ENCODE measurements around the gene KCNK15.

The KCNK15 gene

DNA sequence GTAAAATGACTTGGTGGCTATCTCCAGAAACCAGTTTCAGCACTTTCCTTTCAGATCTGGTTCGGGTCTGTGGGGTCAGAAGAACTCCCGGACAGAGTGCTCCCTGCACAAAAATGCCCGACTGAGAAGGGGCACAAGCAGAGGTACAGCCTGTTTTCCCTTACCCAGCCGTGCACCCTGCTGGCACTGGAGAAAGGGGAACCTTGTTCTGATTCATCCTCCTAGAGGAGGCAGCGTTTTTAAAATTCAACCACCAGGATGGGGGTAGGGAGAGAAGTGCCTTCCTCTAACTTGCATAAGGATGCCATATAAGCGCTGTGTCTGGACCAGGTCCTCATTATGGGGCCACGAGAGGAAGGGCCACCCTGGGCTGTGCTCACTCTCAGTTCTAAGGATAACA, 47.1 kb downstream of the KCNK15 start:
- no peak for DNase-seq

DNA sequence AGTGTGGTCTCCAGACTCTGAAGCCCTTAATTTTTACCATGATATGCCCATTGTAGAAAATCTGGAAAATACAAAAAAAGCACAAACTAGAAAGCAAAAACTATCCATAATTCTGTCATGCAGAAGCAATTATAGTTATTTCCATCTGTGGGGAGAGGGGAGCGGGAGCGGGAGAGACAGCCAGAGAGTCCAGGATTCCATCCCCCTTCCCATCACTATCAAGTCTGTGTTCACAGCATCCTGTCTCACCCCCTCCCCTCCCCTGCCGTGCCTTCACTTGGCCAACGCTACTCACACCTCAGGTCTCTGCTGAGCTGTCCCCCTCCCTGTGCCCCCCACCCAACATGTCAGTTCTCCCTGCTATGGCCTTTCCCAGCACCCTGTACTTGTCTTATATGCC, 50.2 kb downstream of the KCNK15 start:
- DNase-seq: no peak

DNA sequence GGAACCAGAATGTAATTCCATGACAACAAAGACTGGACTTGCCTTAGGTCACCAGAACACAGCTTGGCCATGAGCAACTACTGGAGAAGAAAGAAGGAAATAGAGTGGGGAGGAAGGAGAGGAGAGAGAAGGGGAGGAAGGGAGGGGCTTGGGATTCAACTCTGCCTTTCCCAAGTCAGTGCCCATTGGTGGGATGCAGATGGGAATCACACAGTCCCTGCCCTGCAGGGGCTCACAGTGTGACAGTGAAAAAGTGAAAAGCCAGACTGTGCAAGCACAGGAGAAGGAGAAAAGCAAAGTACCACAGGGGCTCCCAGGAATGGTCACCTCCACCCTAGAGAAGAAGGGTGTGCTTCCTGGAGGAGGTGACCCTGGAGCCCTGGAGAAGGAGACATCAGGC, 50.6 kb downstream of the KCNK15 start:
- no peak for DNase-seq

DNA sequence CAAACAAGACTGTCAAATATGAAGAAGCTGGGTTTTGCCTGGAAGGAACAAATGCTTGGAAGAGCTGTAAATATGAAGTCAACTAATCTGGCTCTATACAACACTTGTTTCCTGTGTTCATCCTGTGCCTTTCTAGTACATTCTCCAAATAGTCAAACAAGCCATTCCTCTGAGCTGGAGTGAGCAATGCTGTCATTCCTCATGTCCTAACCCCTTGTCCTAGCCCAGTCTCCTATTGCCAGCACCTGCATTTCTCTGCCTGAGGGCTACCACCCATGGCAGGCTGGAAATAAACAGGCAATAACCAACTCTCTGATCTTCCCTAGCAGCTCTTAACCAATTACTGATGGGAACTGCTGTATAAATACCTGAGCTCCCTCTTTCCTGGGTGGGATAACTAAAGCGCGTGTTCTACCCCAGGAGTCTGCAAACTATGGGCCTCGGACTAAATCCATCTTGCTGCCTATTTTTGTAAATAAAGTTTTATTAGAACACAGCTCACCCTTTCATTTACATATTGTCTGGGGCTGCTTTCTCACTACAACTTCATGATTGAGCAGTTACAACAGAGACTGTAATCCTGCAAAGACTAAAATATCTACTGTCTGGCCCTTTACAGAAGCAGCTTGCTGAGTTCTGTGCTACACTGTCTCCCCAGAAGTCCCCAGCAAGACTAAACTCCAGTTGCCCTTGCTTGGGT, 51.2 kb downstream of the KCNK15 start:
- no peak for DNase-seq

DNA sequence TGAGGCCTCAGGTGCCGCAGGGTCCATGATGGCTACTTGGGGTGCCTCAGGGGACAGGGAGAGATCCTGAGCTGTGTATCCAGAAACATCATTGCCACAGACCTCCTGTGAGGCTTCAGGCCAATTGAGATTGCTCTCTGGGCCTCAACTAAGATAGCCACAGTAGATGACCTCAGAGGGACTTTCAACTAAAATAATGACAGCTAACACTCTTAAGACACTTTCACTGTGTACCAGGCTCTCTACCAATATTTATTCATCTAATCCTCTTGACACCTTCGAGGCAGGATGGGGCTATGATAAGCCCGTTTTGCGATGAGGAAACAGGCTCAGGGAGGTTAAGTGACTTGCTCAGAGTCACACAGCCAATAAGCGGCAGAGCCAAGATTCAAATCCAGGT, 54.0 kb downstream of the KCNK15 start:
- no peak for DNase-seq

DNA sequence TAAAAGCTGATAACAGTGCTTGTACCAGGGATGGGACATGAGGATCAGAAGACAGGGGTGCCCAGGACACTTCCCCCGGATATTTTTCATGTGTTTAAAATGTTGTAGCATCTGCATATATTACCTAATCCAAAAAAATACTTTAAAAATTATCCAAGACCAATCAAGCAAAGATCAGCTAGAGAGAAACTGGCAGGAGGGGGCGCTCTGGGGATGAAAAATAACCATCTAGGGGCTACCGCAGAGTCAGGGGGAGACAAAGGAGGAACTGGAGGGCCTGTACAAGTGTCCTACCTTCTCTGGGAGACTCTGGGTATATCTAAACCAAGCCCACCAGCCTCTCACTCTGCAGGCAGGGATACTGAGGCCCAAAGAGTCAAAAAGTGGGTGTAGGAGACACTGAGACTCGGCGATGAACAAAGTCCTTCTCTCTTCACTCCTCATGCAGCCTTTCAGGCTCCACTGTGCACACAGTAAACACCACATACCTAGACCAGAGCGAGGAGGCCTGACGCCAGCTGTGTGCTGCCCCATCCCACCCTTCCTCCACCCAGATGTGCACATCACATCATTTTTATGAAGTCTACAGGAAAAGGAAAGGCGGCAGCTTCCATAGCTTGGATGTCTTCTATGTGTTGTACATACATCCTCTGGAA, 54.9 kb downstream of the KCNK15 start:
- peak; percentile 19 for DNase-seq

All from OCI-M1 (cell line).